GM19324 (cell line): ENCODE data around the gene PPP3CA.
"Not testable (repeated sequence)": the region's sequence is repeated elsewhere in the genome, so short reads cannot be mapped to it uniquely, and the experiment has no call there.

Experiments
- ATAC-seq: cut with Tn5 transposase; IDR thresholded peaks from one replicate; pipeline ENCODE4 v1.9.1; 2021; ENCODE audit warnings: mild to moderate bottlenecking, moderate library complexity; ENCODE audit not compliant: unreplicated experiment, low FRiP score

The PPP3CA gene

DNA sequence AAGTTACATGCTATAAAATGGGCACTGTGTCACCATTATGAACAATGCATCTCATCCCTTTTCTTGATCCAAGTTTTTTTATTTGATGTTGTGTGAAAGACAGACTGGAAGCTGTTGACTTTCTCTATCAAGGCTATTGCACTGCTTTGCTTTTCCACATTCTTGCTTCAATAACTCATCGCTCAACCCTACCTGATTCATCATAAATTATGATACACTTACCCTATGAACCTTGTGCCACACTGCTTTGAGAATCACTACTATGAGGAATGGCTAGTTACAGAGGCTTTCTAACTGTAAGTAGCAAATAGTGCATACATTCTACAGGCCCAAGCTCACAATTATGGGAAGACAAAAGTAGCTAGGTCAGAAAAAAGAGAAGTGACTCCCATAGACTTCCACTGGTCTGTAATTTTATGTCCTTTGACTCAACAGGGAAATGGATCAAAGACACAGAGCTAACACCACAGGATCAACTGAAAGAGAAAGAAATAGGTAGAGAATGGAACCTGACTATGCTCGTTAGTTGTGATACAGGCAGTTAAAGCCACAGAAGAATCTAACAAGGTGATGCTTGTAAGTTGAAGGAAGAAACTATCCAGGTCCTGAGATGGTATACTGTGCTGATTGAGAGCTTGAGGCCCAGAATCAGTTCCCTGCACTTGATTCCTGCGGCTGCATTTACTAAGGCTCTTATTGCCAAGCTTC is 163.5 kb downstream of the PPP3CA start:
- ATAC-seq, result no peak

DNA sequence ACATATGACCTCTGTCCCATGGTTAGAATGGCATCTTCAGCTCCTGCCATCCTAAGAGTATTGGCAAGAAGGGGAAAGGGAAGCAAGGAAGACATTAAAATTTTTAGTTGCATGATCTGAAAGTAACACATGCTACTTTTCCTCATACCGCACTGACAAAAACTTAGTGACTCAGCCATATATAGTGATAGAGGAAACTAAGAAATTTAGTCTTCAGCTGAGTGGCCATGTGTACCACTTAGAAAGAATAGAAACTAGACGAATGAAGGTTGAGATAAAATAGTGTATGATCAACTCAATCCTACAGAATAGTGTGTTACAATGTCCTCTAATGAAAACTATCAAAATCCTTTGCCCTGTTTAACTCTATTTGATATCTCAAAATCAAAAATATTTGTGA is 164.1 kb downstream of the PPP3CA start:
- ATAC-seq, result no peak

DNA sequence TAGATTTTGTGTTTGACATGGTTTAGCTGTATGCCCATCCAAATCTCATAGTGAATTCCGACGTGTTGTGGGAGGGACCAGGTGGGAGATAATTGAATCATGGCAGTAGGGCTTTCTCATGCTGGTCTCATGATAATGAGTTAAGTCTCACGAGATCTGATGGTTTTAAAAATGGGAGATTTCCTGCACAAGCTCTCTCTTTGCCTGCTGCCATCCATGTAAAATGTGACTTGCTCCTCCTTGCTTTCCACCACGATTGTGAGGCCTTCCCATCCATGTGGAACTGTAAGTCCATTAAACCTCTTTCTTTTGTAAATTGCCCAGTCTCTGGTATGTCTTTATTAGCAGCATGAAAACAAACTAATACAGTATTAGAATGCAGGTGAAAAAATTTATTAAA is 164.6 kb downstream of the PPP3CA start:
- not testable (repeated sequence) for ATAC-seq

DNA sequence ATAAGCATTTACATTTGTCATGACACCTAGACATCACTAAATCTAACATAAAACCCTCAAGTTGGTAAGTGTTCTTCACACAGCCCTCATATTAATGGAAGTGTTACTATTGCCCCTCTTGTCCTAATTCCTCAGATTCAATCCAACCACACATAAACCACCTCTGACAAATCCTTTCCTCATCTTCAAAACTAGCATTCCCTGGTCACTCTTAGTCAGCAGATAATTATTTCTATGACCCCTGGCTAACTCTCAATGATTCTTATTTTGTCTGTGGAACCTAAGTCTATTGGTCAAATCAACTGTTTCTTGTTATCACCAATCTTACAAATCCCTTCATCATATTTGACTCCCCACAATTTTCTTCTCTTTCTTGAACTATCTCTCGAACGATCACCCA is 168.6 kb downstream of the PPP3CA start:
- no peak for ATAC-seq

DNA sequence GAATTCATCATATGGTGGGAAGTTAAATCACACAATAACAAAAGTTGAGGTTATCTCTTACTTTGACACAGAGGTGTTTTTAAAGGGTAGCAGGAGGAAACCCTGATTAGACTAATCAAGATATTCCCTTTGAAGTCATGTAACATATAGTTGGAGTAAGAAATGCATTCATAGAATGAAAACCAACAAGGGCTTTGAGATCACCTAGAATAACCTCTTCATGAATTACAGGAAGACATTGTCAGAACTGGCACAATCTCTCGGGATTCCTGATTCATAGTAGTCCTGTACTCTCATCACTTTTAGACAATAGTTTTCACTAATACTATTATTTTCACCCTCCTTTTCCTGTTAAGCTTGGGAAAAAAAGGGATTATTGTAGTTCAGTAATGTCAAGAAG is 170.2 kb downstream of the PPP3CA start:
- no peak for ATAC-seq

DNA sequence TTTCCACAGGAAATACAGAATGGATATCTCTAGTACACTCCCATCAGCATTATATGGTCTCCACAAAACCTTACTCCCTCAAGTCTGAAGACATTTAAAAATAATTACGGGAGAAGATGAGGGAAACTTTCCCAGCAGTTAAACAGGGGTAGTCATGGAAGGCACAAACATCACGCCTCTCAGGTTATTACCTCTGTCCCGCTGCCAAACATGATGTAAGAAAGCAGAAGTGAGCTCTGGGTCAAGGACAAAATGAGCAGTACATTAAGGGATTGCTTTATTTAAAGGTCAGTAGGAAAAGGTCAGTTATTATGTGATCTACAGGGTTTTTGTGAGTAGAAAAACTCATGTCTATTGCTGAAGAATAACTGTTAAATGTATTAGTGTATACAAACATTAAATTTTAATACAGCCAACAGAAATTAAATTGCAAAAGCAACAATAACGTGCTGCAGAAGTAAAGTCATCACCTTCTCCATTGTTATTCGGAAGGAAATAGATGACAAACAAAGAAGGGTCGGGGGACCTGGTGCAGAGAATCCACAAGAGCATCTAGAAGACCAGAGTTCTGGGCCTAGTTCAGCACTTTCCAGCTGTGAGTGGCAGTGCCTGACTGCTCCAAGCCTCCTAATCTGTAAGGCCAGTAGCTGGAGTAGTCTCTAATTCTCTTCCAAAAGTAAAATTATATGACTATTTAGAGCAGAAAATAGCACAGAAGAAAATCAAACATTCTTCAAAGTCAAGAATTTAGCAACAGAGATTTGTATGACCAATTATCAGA is 171.2 kb downstream of the PPP3CA start:
- no peak for ATAC-seq

DNA sequence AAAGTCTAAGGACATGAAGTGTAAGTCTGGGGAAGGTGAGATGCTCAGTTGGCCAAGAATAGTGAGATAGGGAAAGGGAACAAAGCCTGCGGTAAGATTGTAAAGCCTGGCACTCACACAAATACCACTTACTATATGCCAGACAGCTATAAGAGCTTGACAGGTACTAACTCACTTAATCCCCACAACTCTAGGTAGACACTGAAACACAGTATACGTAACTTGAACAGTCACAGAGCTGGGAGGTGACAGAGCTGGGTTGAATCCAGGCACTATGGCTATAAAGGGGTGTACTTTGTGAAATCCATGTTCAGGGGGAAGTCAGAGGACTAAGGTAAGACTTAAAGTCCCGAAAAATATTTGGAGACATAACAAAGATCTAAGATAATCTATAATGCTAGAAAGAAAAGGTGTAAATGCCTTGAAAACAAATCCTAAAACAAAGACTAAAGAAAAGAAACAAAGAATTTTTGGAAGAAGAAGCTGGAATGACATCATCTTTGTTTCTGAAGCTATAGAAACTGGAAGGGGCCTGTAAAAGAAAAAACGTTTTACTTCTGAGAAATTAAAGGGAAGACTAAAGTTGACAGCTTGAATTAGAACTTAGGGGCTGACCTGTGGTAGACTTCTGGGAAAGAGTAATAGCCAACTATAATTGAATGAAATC is 172.5 kb downstream of the PPP3CA start:
- ATAC-seq, result no peak

DNA sequence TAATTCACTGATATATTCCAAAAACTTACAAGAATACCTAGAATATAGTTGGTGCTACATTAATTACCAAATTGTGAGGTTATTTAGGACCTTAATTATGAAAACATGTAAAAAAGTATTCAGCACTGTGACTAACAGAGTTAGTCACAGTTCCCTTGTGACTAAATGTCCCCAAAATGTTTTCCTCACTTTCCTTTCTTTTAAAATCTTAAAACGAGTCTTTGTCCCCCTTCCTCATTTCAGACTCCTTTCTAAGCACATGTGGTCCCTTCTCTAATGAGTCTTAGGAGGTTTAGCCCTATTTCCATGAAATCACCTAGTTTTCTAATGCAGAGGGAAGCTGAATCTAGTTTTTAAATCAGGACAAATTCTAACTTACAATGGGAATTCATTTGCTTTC is 175.0 kb downstream of the PPP3CA start:
- ATAC-seq, result no peak

DNA sequence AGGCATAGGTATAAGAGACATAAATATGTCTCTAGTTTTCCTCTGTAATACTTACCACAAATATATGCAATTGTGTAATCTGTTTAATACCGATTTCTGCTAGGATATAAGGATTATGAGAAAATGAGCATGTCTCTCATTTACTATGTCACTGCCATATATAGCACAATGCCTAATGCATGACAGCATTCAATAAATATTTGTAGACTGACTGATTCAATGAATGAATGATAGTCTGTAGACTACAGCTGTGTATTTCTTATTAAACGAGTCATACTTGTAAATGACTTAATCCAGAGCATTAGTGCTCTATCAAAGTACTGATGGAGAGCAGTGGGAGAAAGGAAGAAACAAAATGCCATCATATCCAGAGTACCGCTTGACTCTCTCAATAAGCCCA is 175.6 kb downstream of the PPP3CA start:
- ATAC-seq, result no peak

DNA sequence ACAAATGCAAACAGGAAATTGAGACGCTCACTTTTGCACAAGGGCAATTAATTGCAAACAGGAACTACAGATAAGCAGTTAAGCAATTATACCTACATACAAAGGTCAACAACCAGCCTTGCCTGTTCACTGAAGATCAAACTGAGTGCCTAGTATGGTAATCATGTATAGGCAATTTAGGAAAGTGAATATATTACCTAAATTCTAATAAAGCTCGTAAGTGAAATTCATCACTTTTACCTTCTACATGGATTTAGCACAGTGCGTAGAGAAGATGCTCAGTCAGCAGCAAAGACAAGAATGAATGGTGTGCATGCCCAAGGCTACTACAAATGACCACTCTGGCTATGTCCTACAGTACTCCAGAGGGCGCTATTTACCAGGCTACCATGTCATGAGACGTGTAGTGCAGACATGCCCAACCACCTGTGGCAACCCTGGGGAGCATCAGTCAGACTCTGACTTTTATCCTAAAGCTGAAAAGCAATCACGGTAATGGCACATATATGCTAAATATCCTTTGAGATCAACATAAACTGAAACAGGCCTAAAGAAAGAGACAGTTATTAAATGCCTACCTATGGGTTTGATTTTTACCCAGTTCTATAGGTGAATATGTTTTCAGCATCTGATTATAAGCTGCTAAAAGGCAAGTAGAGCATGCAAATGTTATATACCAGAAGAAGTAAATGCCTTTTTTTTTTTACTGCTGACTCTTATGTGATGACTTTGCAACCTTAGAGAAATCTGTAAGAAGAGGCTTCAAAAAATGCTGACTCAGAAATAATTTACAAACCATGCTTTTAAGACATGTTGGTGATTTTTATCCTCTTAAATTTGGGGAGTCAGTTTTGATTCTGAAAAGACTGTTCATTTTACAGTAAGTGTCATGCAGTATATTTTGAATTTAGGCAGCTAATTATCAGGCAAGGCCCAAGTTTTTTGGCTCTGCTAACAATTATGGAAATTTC is 178.0 kb downstream of the PPP3CA start:
- ATAC-seq, result peak; percentile 96

DNA sequence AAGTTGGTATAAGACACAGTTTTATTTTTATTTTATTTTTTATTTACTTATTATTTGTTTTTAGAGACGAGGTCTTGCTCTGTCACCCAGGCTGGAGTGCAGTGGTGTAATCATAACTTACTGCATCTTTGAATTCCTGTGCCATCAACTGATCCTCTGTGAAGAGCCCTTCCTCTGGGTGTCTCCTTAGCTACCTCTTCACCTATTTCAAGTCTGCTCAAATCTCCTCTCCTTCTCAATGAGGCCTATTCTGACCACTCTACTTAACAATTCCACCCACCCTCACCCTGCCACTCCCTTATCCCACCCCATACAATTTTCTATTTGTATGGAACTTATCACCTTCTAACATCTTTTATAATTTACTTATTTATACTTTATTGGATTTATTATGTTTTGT is 183.4 kb downstream of the PPP3CA start:
- no peak for ATAC-seq

DNA sequence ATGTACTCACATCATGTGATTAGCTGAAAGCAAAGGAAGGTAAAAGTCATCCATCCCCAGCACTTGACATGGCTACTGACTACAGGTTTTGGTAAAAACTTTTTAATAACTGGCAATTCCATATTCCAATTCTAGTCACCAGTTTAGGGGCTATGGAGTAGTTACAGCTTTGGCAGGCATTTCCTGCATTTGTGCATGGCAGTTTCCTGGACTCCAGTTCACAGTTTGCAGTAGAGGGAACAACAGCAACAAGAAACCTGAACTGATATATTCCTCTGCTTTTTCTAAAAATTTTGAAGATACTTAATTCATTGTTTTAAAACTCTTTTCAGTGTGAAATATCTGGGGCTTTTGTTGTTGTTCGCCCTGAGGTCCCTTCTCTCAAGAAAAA is 184.3 kb downstream of the PPP3CA start:
- no peak for ATAC-seq

DNA sequence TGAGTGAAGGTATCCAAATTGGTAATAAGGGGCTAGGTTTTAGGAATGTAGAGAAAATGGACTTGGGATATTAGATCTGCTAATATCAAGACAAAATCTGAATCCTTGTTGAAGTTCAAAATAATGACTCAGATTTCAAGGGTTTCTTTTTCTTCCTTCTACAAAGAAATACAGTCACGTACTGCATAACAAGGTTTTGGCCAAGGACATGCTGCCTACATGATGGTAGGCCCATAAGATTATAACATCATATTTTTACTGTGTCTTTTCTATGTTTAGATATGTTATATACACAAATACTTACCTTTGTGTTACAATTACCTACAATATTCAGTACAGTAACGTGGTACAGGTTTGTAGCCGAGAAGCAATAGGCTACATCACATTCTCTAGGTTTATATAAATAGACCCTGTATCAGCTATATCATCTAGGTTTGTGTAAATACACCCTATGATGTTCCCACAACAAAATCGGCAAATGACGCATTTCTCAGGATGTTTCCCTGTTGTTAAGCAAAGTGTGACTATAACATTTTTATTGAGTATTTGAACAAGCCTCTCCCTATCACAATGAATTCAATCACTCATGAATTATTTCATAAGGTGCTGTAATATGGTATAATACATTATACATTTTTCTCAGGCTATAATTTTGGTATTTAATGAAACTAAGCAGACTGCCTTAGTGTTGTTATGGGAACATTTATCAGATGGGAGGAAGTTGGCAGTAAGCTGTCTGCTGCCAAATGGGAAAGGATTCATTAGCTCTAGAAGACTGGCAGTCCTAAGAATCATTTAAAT is 186.3 kb downstream of the PPP3CA start:
- ATAC-seq, result no peak

DNA sequence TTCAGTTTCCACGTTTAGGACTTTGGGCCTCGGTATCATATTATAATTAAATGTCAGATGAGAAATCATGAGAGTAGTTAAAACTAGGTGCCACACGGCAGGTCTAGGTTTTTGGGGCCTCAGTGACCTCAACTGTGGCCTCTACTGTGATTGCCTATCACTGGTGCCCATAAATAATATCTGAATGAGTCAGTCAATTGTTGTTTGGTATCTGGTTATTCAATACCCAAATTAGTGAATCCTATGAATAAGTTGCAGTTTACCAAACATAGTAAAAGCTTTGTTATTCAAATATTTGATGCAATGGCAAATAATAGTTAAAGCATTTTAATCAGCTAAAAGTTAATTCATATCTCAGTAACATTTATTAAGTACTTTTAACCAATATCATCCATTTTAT is 188.8 kb downstream of the PPP3CA start:
- no peak for ATAC-seq

DNA sequence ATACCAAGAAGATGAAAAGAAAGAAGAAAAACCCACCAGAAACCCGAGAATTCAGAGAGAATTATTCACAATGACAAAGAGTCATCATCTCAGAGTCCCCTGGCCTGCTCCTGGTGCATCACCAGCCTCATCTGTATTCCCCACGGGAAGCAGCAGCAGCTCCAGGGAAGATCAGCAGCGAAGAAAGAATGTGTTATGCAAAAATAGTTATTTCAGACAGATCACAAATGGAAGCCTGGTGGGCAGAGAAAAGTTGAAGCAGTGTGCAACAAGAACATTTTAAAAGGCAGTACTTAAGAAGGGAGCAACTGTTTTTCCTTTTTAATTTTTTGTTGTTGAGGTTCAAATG is 189.2 kb downstream of the PPP3CA start:
- ATAC-seq, result no peak

DNA sequence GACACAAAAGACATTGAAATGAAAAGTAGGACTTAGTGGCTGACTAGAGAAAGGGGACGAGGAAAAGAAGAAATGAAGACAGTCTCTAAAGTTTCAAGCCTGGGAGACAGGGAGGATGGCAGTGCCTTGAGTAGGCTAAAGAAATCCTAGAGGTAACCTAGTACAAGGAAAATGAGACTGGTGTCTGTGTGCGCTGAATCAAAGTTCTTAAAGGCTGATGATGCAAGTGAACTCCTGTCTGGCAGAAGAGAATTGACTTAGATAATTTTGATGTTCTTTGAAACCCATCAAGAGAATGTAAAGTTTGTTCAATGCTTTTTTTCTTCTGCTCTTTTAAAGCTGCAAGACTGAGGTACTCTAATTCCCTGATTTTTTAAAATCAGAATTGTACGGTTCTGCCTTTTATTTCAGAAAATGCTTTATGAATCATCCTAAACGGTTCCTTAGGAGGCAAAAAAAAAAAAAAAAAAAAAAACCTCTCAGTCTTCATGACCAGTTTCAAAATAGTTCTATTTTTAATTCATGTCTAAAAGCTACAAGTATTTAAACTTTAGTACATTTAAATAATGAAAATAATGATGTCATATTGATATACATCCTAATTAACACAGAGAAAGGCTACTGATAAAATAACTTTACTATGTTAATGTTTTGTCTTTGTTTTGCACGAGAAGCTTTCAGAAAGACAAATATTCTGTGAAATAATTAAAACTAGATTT is 189.8 kb downstream of the PPP3CA start:
- no peak for ATAC-seq

DNA sequence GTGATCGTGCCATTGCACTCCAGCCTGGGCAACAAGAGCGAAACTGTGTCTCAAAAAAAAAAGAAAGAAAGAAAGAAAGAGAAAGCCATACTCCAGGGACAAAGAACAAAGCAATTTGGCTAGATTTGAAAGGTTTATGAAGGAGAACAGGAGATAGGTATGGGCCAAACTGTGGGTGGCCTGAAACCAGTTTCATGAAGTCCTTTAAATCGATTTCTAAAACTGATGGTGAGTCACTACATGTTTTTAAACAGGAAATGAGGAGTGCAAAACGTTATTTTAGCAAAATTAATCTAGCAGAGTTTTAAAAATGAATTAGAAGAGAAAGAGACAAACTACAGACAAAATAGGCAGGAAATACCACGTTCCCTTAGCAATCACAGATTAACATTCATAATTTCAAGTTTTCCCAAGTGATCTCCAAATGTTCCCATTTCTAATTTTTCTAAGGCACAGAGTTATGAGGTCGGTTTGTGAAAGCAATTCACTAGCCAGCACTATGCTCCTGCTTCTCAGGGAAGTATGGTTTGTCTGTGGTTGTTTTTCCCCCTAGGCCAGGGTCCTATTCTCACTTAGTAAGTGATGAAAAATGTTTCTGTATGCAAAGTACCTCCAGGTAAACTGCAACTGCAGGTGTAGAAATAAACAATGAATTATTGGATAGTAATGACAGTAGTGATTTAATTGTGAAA is 190.6 kb downstream of the PPP3CA start:
- ATAC-seq, result no peak

DNA sequence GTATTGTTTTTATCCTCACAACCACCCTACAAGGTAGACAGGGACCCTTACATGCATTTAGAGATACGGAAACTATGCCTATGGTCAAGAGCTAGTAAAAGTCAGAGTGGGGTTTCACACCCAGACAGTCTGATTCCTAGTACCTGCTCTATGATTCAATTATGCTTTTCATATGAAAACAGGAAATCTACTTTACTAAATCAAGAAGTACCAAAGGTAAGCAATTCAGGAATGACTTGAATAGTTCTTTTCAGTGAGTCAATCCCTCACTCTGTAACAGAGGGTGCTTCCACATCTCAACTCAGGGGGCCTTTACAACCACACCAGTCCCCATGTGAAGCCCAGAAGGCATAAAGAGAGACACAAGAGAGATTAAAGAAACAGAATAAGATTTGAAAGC is 191.4 kb downstream of the PPP3CA start:
- ATAC-seq, result no peak

DNA sequence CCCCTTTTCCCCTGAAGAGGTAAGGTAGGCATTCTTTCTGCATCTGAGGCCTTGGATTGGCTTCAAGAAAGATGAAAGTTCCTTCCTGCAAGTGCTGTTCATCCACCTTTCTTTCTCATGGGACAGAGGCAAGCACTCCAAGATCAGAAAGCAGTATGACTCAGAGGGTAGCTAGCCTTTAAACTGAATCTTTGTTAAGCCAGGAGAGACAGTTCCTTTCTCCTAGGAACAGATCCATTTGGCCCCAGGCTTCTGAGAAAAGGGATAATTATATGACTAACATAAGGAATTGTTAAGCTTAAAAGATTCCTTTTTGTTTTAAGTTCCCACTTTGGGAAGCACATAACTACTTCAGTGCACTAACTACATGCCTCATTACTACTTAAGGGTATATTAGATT is 192.0 kb downstream of the PPP3CA start:
- no peak for ATAC-seq
